NCI-H2107 treated with DMSO at 0.1 percent for 48 hours (cell line): ENCODE results near the gene BPIFB3.

Experiments
- DNase-seq: peaks from one replicate; lab custom pipeline; 2025; ENCODE audit not compliant: unreplicated experiment; lab: John Stamatoyannopoulos, UW

BPIFB3 gene

DNA sequence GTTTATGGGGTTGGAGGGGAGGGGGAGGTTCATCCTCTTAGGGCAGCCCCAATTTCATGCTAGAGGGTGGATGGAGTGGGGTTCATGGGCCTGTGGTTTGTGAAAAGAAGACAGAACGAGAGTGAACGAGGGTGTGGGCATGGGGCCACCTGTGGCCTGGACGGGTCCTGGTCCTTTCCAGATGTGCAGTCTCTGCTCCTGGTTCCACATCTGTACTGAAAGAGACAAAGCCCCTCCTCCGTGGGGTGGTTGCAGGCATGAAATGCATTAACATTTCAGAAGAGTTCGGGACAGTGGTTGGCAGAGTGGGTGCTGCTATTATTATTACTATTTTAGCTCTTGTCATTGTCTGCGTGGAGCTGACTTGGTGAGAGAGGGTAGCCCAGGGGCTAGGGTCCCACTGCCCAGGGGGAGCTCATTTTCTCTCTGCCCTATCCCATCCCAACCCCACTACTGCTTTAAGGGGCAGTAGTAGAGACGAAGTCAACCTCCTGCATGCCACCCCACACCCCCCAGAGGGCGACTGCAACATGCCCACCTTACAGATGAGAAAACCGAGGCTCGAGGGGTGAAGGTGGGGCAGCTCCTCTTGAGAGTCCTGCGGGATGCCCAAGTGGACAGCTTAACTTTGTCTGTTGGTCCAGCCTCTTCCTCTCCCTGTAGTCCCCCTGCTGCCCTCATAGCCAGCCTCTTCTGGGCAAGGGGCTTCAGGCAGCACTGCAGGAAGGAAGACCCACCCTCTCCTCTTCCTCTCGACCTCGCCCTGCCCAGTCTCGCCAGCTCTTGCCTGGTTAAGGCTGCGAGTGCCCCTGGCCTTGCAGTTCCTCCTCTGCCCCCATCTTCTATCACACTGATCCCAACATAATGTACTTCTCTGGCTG lies 37.8 kb upstream of the BPIFB3 start:
- DNase-seq: no peak

DNA sequence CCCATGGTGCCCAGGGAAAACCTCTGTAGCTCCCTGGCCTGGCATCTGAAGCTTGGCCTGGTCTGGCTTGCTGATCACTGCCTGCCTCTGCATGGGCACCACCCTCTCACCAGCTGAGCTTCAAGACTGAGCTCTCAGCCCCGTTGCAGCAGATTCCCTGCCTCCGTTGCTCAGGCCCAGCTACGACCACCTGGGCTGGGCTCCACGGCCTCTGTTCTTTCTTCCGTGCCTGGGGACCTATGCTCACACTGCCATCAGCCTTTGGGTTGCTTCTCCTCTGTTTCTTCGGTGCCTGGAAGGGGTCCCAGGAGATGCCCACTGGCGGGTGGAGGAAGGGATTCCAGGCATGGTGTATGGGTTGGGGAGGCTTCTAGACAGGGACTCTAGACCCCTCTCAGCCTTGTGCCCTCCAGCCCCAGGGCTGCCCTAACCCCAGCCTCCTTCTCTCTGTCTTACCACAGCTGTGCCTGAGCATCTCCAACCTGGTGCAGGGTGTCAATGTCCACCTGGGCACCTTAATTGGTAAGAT lies 37.1 kb upstream of the BPIFB3 start:
- no peak for DNase-seq

DNA sequence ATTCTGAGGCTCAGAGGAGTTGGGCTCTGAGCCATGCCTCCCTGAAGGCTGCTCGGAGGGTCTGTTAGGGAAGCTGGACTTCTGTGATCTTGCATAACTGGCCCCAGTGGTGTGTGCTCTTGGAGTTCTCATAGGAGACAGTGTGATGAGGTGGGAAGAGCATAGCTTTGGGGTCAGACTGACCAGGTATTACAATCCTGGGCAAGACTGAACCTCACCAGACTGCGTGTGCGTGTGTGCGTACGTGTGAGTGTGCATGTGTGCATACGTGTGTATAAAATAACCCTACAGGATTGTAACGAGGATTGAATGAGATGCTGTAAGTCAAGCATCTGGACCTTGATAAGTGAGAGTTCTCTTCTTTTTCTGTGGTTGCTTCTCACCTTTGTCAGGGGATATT lies 36.2 kb upstream of the BPIFB3 start:
- DNase-seq: no peak

DNA sequence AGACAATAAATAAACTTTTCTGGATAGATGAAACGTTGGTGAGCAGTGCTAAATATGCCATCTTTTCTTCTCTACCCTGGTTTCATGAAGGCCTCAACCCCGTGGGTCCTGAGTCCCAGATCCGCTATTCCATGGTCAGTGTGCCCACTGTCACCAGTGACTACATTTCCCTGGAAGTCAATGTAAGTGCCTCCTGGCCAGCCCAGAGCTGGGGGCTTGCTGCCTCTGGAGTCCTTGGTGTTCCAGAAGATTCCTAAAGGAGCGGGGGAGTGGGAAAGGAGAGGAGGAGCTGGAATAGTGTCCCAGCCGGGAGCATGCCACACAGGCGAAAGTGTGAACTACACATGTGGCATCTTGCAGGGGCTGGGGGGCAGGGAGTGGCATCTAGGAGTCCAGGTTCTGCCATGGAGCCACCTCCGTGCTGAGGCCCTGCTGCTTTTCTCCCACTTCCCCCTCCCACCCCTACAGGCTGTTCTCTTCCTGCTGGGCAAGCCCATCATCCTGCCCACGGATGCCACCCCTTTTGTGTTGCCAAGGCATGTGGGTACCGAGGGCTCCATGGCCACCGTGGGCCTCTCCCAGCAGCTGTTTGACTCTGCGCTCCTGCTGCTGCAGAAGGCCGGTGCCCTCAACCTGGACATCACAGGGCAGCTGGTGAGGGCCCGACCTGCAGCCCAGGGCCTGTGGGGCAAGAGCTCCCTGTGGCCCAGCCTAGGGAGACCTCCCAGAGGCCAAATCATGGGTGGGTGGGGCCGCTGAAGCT lies 35.4 kb upstream of the BPIFB3 start:
- DNase-seq: no peak

DNA sequence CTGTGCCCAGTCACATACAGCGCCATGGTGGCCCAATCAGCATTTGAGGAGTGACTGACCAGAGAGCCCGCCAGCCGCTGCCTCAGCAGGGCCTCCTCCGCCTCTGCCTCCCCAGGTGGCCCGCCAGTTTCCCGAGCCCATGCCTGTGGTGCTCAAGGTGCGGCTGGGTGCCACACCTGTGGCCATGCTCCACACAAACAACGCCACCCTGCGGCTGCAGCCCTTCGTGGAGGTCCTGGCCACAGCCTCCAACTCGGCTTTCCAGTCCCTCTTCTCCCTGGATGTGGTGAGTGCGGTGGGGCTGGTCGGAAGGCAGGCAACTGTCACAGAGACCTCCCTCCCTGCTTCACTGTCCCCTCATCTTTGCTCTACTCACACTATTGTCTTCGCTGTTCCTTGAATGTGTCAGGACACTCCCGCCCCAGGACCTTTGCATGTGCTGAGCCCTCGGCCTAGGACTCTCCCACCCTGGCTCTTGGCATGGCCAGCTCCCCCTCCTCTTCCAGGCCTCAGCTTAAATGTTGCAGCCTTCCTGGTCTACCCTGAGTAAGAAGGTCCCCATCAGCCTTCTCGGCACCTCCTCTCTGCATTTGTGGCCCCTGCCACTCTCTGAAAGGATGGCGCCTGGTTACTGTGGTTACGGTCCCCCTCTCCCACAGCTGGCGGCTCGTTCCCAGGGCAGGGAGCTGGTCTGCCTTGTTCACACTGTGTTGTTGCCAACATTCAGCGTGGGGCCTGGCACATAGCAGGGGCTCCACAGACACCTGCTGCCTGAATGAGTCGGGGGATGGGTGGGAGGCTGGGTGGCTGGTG lies 34.0 kb upstream of the BPIFB3 start:
- DNase-seq: no peak

DNA sequence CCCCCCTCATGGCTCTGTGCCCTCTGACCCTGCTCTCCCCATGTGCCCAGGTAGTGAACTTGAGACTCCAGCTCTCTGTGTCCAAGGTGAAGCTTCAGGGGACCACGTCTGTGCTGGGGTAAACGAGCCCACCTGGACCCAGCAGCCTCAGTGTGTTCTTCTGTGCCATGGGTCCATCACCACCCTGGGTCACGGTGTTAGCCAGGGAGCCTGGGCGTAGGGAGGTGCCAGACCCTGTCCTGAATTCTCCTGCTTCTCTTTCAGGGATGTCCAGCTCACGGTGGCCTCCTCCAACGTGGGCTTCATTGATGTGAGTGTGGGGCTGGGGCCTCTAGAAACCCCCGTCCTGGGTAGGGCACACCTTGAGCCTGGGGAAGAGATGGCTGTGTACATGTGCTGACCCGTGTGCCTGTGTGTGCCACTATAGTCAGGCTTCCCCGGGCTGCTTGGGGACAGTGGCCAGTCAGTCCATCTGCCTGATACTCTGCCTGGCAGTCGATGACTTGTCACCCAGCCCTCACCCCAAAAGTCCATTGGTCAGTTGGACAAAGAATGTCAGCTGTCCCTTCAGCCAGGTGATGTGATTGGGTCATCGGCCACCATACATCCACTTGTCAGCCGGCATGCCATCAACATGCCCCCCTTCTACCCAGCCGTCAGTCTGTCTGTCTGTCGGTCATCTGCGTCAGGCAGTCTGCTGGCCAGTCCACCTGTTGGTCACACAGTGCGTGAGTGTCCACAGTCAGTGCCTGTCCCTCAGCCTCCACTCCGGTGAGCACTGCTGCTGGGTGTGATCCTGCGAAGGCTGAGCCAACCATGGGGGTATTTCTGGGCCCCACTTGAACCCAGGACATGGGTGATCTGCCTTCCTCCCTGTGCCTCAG lies 33.2 kb upstream of the BPIFB3 start:
- no peak for DNase-seq

DNA sequence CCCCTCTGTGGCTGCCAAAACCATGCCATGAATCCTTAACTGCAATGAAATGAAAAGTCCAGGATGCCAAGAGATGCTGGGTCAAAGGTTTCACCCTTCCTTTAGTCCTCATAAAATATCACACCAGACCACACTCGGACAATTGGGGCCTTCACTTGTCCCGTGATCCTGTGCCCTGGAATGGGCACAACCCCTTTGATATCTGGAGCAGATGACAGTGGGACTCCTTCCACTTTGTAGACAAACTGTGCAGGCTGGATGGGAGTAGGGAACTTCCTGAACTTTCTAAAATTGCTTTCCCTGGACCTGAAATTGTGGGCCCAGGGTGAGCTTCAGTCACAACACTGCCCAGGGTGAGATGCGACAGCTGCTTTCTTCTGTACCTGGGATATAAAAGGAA lies 31.8 kb upstream of the BPIFB3 start:
- DNase-seq: no peak

DNA sequence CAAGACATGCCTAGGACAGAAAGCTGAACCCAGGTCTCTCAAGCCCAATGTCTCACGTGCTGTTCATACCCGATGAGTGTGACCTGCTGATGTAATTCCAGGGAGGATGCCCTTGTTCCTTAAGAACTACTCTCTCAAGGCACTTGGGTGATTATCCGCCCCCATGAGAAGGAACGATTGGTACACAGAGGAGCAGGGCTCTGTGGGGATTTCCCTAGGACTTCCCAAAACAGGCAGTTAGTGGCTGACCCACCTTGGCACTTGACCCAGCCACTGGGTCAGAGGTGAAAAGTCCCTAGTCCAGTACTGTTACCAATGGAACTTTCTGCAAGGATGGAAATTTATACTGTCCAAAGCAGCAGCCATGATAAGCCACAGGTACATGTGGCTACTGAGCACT lies 31.4 kb upstream of the BPIFB3 start:
- DNase-seq: no peak

DNA sequence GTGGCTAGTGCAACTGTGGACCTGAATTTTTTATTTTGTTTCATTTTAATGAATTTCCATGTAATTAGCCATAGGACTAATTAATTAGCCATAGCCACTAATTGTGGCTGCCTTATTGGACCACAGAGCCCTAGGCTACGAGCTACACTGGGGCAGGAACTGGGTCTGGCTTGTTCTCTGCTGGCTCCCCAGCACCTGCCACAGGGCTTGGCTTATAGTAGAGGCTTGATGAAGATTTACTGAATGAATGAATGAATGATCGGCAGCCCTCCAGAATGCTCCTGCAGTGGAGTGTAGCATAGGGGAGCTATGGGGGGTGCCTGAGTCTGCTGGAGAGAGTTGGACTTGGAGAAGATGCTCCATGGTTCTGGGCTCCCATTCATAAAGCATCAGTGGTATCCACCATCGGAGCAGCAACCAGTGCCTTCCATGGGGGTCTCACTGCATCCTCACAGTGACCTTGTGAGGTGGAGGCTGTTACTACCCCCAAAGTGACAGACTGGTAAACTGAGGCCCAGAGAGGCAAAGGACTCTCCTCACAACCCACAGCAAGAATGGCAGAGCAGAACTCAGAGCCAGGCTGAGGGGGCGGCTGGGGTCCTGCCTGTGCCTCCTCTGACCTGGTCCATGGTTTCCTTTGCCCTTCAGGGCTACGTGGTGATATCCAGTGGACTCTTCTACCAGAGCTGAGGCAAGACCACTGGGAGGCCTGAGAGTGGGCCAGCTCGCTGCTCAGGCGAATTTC lies 30.8 kb upstream of the BPIFB3 start:
- DNase-seq: no peak

DNA sequence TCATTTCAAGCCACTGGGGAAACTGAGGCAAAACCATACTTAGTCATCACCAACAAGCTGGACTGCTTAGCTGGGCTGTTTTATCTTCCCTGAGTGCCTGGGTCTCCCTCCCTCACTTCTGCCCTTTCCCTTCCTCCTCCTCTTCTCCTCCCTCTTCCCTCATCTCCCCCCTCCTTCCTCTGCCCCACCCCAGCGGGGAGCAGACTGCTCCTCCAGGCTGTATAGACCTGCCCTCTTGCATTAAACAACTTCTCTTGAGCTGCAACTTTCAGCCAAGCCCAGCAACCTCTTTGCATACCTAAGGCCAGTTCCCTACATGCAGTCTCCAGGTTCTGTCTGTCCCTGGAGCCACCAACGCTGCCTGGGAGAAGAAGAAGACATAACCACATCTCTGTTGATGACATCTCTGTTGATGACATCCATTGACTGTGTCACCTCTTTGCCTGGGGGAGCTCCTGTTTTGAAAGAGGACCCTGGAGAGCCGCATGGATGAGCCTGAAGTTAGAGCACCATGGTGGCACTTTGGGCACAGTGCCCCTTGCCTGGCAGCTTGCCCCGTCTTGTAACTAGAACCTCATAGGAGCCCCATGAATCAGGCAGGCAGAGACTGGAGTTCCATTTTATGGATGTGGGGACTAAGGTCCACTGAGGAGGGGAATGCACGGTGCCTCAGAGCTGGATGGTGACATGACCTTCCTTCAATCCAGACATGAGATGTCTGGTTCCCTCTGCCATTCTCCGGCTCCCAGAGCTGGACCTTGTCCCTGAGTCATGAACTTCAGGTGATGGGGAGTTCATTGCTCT lies 30.1 kb upstream of the BPIFB3 start:
- DNase-seq: no peak

DNA sequence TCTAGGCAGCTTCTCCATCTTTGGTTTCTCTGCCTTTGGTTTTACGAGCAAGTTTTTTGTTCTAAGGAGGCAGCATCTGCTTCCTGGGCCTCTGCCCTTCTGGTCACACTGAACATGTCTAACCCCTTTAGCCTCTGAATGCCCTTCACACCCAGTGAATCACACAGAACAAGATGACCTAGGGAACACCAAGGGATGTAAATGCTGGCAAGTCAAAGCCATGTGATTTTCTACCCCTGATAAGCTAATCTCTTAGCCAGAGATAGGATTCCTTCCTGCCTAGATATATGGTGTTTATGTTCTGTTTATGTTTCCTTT lies 29.5 kb upstream of the BPIFB3 start:
- no peak for DNase-seq

DNA sequence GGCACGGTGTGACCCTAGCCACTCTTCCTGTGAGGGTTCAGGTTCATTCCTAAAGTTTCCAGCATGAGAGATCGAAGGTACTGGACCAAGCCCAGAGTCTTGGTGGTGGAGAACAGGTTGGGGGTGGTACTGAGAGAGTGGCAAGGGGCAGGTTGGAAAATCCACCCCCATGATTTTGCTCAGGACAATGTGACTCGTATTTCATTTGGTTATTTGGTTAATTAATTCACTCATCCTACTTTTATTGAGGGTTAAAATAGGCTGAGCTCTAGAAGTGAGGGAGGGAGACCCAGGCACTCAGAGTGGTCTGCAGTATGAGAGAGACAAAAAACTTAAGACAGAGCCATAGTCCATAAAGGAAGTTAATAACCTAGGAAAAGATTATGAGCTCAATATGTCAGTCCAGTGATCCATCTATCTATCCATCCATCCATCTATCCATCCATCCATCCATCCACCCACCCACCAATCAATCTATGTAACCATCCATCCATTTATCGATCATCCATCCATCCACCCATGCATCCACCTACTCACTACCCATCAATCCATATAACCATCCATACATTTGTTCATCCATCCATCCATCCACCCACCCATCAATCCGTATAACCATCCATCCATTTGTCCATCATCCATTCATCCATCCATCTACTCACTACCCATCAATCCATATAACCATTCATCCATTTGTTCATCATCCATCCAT lies 28.9 kb upstream of the BPIFB3 start:
- no peak for DNase-seq

DNA sequence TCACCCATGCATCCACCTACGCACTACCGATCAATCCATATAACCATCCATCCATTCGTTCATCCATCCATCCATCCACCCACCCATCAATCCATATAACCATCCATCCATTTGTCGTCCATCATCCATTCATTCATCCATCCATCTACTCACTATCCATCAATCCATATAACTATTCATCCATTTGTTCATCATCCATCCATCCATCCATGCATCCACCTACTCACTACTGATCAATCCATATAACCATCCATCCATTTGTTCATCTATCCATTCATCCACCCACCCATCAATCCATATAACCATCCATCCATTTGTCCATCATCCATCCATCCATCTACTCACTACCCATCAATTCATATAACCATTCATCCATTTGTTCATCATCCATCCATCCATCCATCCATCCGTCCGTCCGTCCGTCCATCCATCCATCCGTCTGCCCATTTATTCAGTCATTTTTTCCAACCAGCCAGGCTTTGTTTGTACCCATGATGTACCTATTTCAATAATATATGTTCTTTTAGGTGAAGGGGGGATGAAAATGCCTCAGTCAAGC lies 28.3 kb upstream of the BPIFB3 start:
- DNase-seq: no peak

DNA sequence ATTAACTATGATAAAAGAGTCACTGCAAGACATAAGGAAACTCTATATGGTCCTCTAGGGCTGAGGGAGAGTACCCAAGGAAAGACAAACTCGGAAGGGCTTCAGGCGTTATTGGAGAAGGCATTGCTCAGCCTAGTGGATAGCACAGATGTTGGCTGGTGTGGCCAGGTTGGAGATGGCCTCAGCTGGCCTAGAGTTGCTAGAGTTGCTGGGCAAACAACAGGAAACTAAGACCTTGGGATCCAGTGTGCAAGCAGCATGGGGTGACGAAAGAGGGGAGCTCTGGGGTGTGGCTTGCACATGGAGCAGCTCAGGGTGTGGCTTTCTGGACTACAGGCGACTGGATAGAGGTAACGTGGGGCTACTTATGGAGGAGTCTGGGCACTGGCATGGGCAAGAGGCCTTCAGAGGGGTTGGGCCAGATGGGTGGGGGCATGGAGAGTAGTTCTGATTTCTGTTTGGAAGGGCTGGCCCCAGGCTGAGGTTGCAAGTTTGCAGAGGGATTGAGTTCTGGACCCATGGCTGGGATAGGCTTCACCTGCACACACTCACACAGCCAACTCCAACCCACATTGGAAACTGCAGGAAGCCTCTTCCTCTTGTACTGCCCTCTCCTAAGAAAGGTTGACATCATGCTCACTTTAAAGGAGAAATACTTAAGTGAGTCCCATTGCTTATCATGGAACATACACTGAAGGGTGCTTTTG lies 27.5 kb upstream of the BPIFB3 start:
- DNase-seq: no peak

DNA sequence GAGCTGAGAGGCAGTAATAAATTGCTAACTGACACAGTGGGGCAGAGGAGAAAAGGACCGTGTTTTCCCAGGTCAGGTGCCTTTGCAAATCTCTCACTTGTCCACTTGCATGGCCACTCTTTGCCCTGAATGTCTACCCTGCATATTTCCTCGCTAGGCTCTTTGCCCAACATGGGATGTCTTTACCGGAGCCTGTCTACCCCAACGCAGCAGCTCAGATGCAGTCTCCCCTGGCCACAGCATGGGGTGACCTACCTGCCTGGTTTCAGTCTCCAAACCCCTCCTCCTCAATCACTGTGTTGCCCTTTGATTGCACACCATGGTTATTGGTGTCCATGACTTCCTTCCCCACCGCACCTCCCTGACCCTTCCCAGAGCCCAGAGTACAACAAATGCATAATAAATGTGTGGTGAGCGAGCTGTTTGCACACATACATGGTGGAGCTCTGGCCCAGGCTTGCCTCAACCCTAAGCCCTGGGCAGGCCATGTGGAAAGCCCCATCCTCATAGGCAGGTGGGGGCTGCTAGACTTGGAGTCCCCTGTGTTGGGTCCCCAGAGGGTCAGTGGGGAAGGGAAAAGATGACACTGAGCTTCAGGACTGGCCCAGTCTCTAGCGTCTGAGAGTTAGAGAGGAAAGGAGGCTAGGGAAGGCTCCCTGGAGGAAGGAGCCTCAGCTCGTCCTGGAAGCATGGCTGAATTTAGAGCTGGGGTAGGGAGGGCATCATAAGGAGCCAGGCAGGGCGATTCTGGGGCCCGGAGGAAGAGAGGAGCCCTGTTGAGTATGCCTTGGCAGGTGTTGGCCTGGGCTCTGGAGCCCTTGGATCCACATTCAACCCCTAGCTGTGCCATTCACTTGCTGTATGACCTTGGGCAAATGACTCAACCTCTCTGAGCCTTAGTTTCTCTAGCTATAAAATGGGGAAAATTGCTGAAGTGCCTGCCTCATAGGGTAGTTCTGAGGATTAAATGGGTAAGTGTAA lies 26.6 kb upstream of the BPIFB3 start:
- no peak for DNase-seq
